ENCODE data around the gene LRIG2. TPM values are rescaled to one million over a fixed set of nuclear protein-coding genes. Genes with fewer than 3 reads are reported as not detected.

LRIG2 gene
- total and polyA plus RNA-seq, 9 of the 15 experiments (the other 6 are each of a cell fraction or from before 2014, with no cell fraction given), result 1.8 to 28.1 (median 11.5) TPM

- TF ChIP-seq, protein P1, sequence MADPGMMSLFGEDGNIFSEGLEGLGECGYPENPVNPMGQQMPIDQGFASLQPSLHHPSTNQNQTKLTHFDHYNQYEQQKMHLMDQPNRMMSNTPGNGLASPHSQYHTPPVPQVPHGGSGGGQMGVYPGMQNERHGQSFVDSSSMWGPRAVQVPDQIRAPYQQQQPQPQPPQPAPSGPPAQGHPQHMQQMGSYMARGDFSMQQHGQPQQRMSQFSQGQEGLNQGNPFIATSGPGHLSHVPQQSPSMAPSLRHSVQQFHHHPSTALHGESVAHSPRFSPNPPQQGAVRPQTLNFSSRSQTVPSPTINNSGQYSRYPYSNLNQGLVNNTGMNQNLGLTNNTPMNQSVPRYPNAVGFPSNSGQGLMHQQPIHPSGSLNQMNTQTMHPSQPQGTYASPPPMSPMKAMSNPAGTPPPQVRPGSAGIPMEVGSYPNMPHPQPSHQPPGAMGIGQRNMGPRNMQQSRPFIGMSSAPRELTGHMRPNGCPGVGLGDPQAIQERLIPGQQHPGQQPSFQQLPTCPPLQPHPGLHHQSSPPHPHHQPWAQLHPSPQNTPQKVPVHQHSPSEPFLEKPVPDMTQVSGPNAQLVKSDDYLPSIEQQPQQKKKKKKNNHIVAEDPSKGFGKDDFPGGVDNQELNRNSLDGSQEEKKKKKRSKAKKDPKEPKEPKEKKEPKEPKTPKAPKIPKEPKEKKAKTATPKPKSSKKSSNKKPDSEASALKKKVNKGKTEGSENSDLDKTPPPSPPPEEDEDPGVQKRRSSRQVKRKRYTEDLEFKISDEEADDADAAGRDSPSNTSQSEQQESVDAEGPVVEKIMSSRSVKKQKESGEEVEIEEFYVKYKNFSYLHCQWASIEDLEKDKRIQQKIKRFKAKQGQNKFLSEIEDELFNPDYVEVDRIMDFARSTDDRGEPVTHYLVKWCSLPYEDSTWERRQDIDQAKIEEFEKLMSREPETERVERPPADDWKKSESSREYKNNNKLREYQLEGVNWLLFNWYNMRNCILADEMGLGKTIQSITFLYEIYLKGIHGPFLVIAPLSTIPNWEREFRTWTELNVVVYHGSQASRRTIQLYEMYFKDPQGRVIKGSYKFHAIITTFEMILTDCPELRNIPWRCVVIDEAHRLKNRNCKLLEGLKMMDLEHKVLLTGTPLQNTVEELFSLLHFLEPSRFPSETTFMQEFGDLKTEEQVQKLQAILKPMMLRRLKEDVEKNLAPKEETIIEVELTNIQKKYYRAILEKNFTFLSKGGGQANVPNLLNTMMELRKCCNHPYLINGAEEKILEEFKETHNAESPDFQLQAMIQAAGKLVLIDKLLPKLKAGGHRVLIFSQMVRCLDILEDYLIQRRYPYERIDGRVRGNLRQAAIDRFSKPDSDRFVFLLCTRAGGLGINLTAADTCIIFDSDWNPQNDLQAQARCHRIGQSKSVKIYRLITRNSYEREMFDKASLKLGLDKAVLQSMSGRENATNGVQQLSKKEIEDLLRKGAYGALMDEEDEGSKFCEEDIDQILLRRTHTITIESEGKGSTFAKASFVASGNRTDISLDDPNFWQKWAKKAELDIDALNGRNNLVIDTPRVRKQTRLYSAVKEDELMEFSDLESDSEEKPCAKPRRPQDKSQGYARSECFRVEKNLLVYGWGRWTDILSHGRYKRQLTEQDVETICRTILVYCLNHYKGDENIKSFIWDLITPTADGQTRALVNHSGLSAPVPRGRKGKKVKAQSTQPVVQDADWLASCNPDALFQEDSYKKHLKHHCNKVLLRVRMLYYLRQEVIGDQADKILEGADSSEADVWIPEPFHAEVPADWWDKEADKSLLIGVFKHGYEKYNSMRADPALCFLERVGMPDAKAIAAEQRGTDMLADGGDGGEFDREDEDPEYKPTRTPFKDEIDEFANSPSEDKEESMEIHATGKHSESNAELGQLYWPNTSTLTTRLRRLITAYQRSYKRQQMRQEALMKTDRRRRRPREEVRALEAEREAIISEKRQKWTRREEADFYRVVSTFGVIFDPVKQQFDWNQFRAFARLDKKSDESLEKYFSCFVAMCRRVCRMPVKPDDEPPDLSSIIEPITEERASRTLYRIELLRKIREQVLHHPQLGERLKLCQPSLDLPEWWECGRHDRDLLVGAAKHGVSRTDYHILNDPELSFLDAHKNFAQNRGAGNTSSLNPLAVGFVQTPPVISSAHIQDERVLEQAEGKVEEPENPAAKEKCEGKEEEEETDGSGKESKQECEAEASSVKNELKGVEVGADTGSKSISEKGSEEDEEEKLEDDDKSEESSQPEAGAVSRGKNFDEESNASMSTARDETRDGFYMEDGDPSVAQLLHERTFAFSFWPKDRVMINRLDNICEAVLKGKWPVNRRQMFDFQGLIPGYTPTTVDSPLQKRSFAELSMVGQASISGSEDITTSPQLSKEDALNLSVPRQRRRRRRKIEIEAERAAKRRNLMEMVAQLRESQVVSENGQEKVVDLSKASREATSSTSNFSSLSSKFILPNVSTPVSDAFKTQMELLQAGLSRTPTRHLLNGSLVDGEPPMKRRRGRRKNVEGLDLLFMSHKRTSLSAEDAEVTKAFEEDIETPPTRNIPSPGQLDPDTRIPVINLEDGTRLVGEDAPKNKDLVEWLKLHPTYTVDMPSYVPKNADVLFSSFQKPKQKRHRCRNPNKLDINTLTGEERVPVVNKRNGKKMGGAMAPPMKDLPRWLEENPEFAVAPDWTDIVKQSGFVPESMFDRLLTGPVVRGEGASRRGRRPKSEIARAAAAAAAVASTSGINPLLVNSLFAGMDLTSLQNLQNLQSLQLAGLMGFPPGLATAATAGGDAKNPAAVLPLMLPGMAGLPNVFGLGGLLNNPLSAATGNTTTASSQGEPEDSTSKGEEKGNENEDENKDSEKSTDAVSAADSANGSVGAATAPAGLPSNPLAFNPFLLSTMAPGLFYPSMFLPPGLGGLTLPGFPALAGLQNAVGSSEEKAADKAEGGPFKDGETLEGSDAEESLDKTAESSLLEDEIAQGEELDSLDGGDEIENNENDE (IDR thresholded peaks at IDR 0.05; ENCODE audit: low read depth, low read length), result no peak
These were observed 69.8 kb downstream of the LRIG2 start (continued) for GRCh38 chr1:113142791-113143190.
